Central memory CD8-positive, alpha-beta T cell (primary cell): ENCODE results near the gene PALB2.
A peak's percentile ranks its signal among the peaks of the same experiment; 100 is the strongest.

ENCODE experiments used
- ATAC-seq: fragments of 150-1000 bp; cut with Tn5 transposase; replicated peaks from 2 replicates; pipeline ENCODE4 v1.10.0; 2022; ENCODE audit warnings: mild to moderate bottlenecking, moderate FRiP score, moderate number of reproducible peaks; ENCODE audit not compliant: poor library complexity, severe bottlenecking; ENCODE audit errors: extremely low read depth
- DNase-seq, 2 donors: peaks; one replicate each; pipeline ENCODE4 v3.0.0; 2021; ENCODE audit warnings: low spot score in 2 of 2
- H3K27ac Mint-ChIP-seq: one replicate; pipeline ENCODE4 v1.8.0; 2022; ENCODE audit warnings: low read depth, mild to moderate bottlenecking, moderate library complexity, mixed read lengths
- H3K27me3 Mint-ChIP-seq: one replicate; pipeline ENCODE4 v1.8.0; 2022; ENCODE audit warnings: mixed read lengths
- H3K36me3 Mint-ChIP-seq: one replicate; pipeline ENCODE4 v1.8.0; 2022; ENCODE audit warnings: mild to moderate bottlenecking, moderate library complexity, mixed read lengths; ENCODE audit not compliant: insufficient read depth
- H3K4me1 Mint-ChIP-seq: one replicate; pipeline ENCODE4 v1.8.0; 2022; ENCODE audit warnings: mixed read lengths
- H3K4me3 Mint-ChIP-seq: one replicate; pipeline ENCODE4 v1.8.0; 2022; ENCODE audit warnings: mild to moderate bottlenecking, moderate library complexity, mixed read lengths
- H3K9me3 Mint-ChIP-seq: one replicate; pipeline ENCODE4 v1.8.0; 2022; ENCODE audit warnings: mixed read lengths

Gene PALB2

DNA sequence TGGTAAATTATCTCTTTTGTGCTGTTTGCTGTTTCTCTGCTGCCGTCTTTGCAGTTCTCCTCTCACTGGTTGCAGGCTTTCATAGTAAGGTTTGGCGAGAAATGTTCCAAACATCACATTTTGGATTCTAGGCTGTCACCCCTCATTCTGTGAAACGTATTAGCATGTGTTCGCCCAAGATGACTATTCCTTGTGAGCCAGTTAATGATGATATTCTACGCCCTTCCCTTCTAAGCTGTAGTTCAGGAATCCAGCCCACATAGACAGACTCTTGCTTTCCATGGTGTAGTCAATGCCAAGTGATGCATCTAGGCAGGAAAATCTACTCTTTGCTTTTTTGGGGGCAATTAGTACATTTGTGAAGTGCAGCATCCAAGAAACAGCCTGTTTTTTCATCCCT is 69.2 kb downstream of the PALB2 start:
- Mint-ChIP-seq H3K36me3 (peaks cover 46% of the 10 kb centered on the region), H3K27me3 (no peaks in the 10 kb centered on the region), H3K27ac (no peak overlapping the region), H3K4me3 (no peak overlapping the region), H3K9me3 (no peaks in the 10 kb centered on the region), H3K4me1 (no peaks in the 10 kb centered on the region)
- no peak for DNase-seq
- no peak for ATAC-seq

DNA sequence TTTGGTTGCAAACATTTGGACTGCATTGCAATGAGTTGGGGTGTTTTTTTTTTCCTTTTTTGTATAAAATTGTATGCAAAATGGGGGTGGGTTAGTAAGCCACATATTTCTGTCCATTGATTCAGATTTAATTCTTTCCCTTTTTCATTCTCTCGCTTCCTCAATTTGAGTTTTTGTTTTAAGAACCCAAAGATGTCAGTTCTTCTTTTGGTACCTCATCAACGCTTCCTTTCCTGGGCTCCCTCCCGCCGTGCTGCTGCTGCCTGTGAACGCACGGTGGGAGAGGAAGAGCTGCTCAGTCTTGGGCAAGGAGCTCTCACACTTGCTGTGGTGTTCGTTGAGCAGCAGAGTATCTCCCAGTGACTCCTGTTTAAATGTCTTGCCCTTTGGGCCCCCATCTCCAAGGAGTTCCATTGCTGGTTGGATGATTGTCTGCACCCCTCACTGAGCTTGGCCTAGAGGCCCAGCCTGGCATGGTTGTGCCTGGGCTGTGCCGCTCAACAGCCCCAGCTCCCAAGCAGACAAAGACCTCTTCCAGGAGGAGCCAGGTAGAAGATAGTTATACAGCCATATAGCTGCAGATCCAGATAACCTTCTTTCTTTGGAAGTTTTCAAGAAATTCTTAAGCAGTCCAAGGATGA is 70.0 kb downstream of the PALB2 start:
- DNase-seq (no peak), ATAC-seq (no peak)
- Mint-ChIP-seq H3K4me1 (no peaks in the 10 kb centered on the region), H3K27ac (no peak overlapping the region), H3K36me3 (peaks cover 49% of the 10 kb centered on the region), H3K27me3 (no peaks in the 10 kb centered on the region), H3K9me3 (no peaks in the 10 kb centered on the region), H3K4me3 (no peak overlapping the region)

DNA sequence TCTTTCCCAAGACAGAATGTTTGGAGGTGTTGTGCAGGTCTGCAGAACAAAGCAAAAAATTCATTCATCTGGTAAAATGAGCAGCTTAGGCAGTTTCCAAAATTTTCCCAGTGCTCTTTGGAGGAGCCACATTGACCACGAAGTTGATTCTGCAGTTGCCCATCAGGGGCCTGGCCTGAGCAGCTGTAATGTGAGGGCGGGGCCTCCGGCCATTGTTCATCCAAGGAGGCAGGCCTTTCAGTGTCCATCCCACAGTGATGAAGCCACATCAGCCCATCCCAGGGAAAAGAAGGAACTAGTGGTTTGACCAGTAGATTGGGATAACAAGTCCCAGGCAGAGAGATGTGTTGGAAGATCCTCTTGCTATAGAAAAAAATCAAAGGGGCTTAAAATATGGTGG is 73.5 kb downstream of the PALB2 start:
- DNase-seq (no peak), ATAC-seq (no peak)
- Mint-ChIP-seq H3K27me3 (no peaks in the 10 kb centered on the region), H3K9me3 (no peaks in the 10 kb centered on the region), H3K4me3 (no peak overlapping the region), H3K36me3 (peaks cover 63% of the 10 kb centered on the region), H3K4me1 (no peaks in the 10 kb centered on the region), H3K27ac (no peak overlapping the region)

DNA sequence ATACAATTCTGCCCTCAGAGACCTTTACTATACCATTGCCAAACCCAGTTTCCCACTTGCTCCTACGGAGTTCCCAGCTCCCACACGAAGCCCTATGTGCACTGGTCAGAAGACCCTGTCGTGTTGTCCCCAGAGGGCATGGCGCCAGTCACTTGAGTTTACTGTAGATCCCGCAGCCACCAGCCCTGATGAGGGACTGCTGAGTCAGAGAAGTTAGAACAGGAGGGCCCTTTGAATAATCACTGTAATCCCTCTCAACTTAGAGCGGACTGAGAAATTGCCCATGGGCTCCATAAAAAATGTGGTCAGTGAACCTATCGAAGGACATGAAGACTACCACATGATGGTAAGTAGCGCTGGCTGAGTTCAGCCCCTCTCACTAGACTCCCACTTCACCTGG is 74.4 kb downstream of the PALB2 start:
- ATAC-seq = no peak
- no peak for DNase-seq
- no peaks in the 10 kb centered on the region for H3K9me3 Mint-ChIP-seq
- no peaks in the 10 kb centered on the region for H3K27me3 Mint-ChIP-seq
- no peaks in the 10 kb centered on the region for H3K4me1 Mint-ChIP-seq
- H3K4me3 Mint-ChIP-seq = no peak overlapping the region
- peaks cover 68% of the 10 kb centered on the region for H3K36me3 Mint-ChIP-seq
- no peak overlapping the region for H3K27ac Mint-ChIP-seq

DNA sequence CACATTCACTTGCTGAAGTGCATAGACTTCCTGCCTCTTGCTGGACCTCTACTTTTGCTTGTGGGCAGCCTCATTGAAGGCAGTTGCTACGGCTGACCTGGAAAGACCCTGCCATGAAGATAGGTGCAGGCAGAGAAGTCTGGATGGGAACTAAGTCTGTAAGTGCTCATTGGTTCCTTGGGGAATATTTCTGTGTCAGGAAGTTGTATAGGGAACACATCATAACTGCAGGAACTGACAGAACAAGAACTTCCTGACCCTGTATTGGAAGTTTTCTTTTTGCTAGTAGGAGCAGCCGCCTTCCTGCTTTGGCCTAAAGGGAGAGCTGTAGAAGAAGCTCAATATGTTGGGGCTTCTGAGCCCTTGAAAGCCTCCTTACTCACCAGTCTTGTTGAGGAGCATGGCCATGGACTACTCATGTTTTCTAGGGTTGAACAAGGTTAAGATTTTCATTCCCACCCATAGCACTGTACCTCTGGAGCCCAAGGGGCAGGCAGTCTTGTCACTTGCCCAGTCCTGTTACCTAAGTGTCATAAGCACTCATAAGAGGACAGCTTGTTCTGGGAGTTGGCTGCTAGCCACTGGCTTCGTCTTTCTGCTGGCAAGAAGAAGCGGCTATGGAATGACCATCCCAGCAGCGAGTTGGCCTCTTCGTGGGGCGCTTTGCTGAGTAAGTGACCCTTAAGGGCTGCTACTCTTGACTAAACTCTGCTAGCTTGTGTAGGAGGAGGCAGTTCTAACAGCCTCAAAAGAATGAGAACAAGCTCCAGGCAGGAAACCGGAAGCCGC is 76.3 kb downstream of the PALB2 start:
- Mint-ChIP-seq H3K36me3 (peaks cover 60% of the 10 kb centered on the region), H3K4me3 (no peak overlapping the region), H3K27me3 (no peaks in the 10 kb centered on the region), H3K4me1 (peaks cover 4% of the 10 kb centered on the region), H3K9me3 (no peaks in the 10 kb centered on the region), H3K27ac (no peak overlapping the region)
- ATAC-seq (no peak), DNase-seq (no peak)

DNA sequence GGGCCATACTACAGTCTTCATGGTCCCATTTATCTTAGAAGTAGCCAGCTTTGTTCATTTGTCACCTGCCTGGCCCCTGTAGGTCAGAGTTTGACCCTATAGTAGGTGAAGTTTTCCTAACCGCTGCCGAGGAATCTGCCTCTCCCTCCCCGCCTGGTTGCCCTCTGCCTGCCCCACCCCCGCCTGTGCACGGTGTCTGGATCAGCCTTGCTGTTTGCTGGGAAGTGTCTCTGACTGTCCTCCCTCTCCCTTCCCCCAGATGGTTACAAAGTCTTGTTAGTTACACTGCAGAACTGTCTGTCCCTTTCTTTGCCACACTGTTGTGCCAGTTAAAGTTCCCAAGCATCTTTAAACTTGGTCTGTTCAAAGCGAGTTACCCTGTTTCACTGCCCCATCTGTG is 77.9 kb downstream of the PALB2 start:
- H3K4me1 Mint-ChIP-seq = peaks cover 10% of the 10 kb centered on the region
- no peaks in the 10 kb centered on the region for H3K9me3 Mint-ChIP-seq
- no peak overlapping the region for H3K4me3 Mint-ChIP-seq
- peaks cover 57% of the 10 kb centered on the region for H3K36me3 Mint-ChIP-seq
- no peaks in the 10 kb centered on the region for H3K27me3 Mint-ChIP-seq
- no peak for ATAC-seq
- no peak overlapping the region for H3K27ac Mint-ChIP-seq
- DNase-seq = no peak

DNA sequence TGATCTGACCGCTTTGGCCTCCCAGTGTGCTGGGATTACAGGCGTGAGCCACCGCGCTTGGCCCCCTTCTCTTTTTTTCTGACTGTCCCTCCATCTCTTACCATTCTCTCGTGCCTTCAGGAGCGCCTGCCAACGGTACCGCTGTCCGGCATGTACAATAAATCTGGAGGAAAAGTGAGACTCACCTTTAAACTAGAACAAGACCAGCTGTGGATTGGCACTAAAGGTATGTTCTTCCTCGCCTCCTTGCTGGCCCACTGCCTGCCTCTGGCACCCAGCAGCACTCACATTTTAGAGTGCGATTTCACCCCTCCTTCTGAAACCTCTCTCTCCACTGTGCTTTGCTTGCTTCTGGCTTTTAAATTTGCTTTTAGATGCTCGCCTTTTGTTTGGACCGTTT is 78.6 kb downstream of the PALB2 start:
- peaks cover 10% of the 10 kb centered on the region for H3K4me1 Mint-ChIP-seq
- no peaks in the 10 kb centered on the region for H3K9me3 Mint-ChIP-seq
- H3K27me3 Mint-ChIP-seq = no peaks in the 10 kb centered on the region
- H3K36me3 Mint-ChIP-seq = peaks cover 53% of the 10 kb centered on the region
- no peak overlapping the region for H3K4me3 Mint-ChIP-seq
- no peak for DNase-seq
- no peak overlapping the region for H3K27ac Mint-ChIP-seq
- no peak for ATAC-seq

DNA sequence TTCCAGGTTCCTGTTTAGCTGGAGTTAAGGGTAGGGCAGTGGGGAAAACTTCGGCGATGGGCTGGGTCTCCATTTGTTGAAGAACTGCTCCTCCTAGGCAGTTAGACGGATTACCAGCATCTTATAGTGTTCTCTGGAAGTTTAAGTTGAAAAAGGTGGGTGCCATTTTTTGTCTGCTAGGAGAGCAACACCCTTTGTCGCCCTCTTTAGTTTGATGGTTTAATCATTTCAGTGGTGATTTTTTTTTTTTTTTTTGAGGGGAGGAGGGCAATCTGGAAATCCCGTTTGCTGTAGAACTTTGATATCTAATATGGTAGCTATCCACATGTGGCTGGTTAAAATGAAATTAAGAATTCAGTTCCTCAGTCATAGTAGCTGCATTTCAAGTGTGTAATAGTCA is 79.5 kb downstream of the PALB2 start:
- Mint-ChIP-seq H3K4me1 (peaks cover 16% of the 10 kb centered on the region), H3K36me3 (peaks cover 51% of the 10 kb centered on the region), H3K27me3 (no peaks in the 10 kb centered on the region), H3K9me3 (no peaks in the 10 kb centered on the region), H3K27ac (no peak overlapping the region), H3K4me3 (no peak overlapping the region)
- DNase-seq (no peak), ATAC-seq (no peak)

DNA sequence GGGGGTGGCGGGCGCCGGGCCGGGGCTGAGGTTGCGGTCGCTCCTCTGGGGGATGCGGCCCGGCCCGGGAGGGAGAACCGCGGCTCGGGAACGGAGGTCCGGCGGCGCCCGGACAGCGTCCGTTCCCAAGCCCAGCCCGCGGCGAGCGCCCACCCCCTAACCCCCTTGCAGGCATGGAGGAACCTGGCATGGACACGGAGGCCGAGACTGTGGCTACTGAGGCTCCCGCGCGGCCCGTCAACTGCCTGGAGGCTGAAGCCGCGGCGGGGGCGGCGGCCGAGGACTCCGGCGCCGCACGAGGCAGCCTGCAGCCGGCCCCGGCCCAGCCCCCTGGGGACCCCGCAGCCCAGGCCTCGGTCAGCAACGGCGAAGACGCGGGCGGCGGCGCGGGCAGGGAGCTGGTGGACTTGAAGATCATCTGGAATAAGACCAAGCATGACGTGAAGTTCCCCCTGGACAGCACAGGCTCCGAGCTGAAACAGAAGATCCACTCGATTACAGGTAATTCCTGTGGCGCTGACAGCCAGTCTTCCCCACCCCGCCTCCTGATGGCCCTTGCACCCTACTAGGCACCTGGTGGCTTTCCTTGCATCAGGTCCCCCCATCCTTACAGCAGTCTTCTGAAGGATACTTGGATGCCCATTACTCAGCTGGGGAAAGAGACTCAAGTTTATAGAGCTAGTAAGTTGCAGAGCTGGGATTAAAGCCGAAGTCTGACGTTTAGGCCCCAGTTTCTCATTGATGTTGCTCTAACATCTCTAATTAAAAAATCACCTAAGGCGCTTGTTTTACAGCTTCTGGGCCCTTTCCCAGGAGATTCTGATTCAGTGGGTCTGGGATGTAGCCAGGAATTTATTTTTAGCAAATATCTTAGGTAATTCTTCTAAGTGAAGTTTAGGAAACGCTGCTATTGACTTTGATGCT is 83.1 kb downstream of the PALB2 start:
- ATAC-seq = peak; percentile 4
- no peaks in the 10 kb centered on the region for H3K9me3 Mint-ChIP-seq
- H3K27me3 Mint-ChIP-seq = no peaks in the 10 kb centered on the region
- H3K4me3 Mint-ChIP-seq = peak overlapping the region; percentile 95
- H3K36me3 Mint-ChIP-seq = peaks cover 33% of the 10 kb centered on the region
- peak overlapping the region; percentile 90 for H3K27ac Mint-ChIP-seq
- no peak for DNase-seq
- peaks cover 22% of the 10 kb centered on the region for H3K4me1 Mint-ChIP-seq

DNA sequence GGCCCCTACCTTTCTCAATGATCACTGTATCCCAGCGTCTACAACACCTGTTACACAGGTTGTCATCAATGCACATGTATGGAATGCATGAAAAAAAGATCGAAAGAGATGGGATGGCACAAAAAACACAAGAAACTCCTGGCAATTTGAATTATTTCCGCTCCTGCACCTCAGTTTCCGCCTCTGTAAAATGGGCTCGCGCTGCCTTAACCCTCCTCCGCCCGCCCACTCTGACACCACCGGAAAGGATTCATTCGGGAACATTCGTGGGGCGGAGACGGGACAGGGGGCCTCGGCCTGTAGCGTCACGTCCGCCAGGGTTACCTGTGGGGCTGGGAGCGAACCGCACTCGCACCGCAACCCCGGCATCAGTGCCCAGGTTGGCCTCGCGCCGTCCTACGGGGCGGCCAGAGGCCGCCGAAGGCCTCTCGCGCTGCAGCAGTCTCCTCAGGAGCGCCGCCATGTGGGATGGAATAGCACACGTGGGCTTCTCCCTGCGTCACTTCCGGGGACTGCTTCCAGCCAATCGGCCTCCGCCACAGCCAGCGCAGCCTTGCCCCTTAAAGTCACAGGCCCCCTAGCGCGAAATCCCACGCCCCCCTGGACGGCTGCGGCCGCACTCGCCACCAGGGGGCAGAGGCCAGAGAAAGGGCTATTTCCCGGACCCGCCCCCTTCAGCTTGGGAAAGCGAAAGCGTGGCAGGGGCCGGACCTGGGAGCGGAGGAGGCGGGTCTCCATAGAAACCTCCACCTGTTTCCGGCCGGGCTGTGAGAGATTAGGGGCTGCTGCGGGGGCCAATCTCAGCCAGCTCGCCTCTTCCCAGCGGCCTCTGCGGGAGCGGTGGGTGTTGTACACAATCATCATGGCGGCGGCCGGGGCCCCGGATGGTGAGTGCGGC is 84.0 kb downstream of the PALB2 start, which contains the start of the genes EARS2 and UBFD1:
TSS of gene EARS2 (minus strand) at position 470 of the 898 bp plus-strand sequence. CDS start at position 463, 7 bp downstream.
TSS of gene UBFD1 (plus strand) at position 847 of the 898 bp plus-strand sequence. CDS start at position 863, 16 bp downstream.
- Mint-ChIP-seq H3K36me3 (peaks cover 27% of the 10 kb centered on the region), H3K9me3 (no peaks in the 10 kb centered on the region), H3K4me3 (peak within 1 kb of the TSS; percentile 95), H3K4me1 (peaks cover 22% of the 10 kb centered on the region), H3K27me3 (no peaks in the 10 kb centered on the region), H3K27ac (peak within 1 kb of the TSS; percentile 90)
- peak; percentile 91 to 95 for DNase-seq
- peak; percentile 95 for ATAC-seq

DNA sequence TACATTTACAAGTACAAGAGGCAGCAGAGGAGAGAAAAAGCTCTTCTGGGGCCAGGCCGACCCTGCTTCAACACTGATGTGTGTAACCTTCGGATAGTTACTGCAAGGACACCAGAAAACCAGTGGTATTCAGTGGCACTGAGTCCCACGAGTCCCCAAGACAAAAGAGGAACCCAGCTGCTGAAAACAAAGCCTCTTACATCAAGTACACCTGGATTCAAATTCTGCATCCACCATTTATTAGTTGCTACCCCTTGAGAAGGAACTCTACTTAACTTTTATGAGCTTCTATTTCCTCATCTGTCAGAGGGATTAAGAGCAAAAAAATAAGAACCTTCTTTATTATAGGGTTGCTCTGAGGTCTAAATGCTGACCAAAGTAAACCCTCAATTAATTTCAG is 86.6 kb downstream of the PALB2 start:
- H3K27ac Mint-ChIP-seq = no peak overlapping the region
- peaks cover 32% of the 10 kb centered on the region for H3K36me3 Mint-ChIP-seq
- DNase-seq (no peak), ATAC-seq (no peak)
- H3K27me3 Mint-ChIP-seq = no peaks in the 10 kb centered on the region
- no peaks in the 10 kb centered on the region for H3K9me3 Mint-ChIP-seq
- H3K4me3 Mint-ChIP-seq = no peak overlapping the region
- peaks cover 18% of the 10 kb centered on the region for H3K4me1 Mint-ChIP-seq
